ENCODE measurements around the gene EEIG1.

- TF ChIP-seq SOX6 (IDR thresholded peaks at IDR 0.05) (no peak), BCL6 (CRISPR knock-in tag; IDR thresholded peaks at IDR 0.05) (no peak), NRF1 (conservative IDR thresholded peaks at IDR 0.05 in 1 of 2, IDR thresholded peaks at IDR 0.05 in 1 of 2) (no peak), CTCF (IDR thresholded peaks at IDR 0.05 in 2 of 3, conservative IDR thresholded peaks at IDR 0.05 in 1 of 3; ENCODE audit: insufficient read depth in 2 of 3, low read depth in 1 of 3, low read length in 3 of 3) (no peak)
These were observed 18.7 kb upstream of the EEIG1 start for GRCh38 chr9:127999461-127999860.

Measured in K562 (cell line).